Neural cell (in vitro differentiated cells): Measurements from ENCODE around the gene TMEM19. TPM values are rescaled to one million over a fixed set of nuclear protein-coding genes. Genes with fewer than 3 reads are reported as not detected.

Experiments
- H2AFZ ChIP-seq: fragments of 200-600, 300-800 bp; sonication (generic), shearing (Covaris generic); 2 replicates; pipeline ENCODE4 v1.6.0; 2014; ENCODE audit warnings: low read depth, mild to moderate bottlenecking, antibody characterized with exemption, low read length, moderate library complexity
- H3F3A ChIP-seq: fragments of 200-600 bp; shearing (Covaris generic); 2 replicates; pipeline ENCODE4 v1.6.1; 2016; ENCODE audit warnings: mild to moderate bottlenecking, moderate library complexity, mixed read lengths, antibody characterized with exemption, low read length; ENCODE audit not compliant: insufficient read depth, poor library complexity, severe bottlenecking
- H3K27ac ChIP-seq: fragments of 200-600, 300-800 bp; sonication (generic), shearing (Covaris generic); 2 replicates; pipeline ENCODE4 v1.5.1; 2014; ENCODE audit warnings: mild to moderate bottlenecking, low read length, moderate library complexity
- H3K27me3 ChIP-seq: fragments of 300-800, 200-600 bp; sonication (generic), shearing (Covaris generic); 2 replicates; pipeline ENCODE4 v1.6.0; 2014; ENCODE audit warnings: mild to moderate bottlenecking, low read depth, low read length, moderate library complexity; ENCODE audit not compliant: insufficient read depth
- H3K36me3 ChIP-seq: fragments of 300-800, 200-600 bp; sonication (generic), shearing (Covaris generic); 2 replicates; pipeline ENCODE4 v1.5.1; 2014; ENCODE audit warnings: mild to moderate bottlenecking, antibody characterized with exemption, low read length, moderate library complexity; ENCODE audit not compliant: insufficient read depth
- H3K4me2 ChIP-seq: fragments of 300-800, 200-600 bp; sonication (generic), shearing (Covaris generic); 2 replicates; pipeline ENCODE4 v1.6.0; 2014; ENCODE audit warnings: mild to moderate bottlenecking, low read length
- H3K4me3 ChIP-seq: fragments of 300-800, 200-600 bp; sonication (generic), shearing (Covaris generic); 2 replicates; pipeline ENCODE4 v1.5.1; 2014; ENCODE audit warnings: mild to moderate bottlenecking, low read length, moderate library complexity
- H3K79me2 ChIP-seq: fragments of 200-600 bp; shearing (Covaris generic); replicated peaks from 2 replicates; pipeline ENCODE4 v1.6.0; 2014; ENCODE audit warnings: mild to moderate bottlenecking, low read length, moderate library complexity; ENCODE audit not compliant: insufficient read depth
- H3K9ac ChIP-seq: fragments of 300-800, 200-600 bp; sonication (generic), shearing (Covaris generic); 2 replicates; pipeline ENCODE4 v1.6.1; 2016; ENCODE audit warnings: mild to moderate bottlenecking, low read length, mixed read lengths
- H3K9me2 ChIP-seq: fragments of 200-600 bp; shearing (Covaris generic); 2 replicates; pipeline ENCODE4 v1.6.1; 2016; ENCODE audit warnings: mild to moderate bottlenecking, low read length, mixed read lengths; ENCODE audit not compliant: insufficient read depth
- H3K9me3 ChIP-seq: fragments of 200-600, 300-800 bp; sonication (generic), shearing (Covaris generic); 2 replicates; pipeline ENCODE4 v1.6.1; 2016; ENCODE audit warnings: mild to moderate bottlenecking, mixed run types, low read length, moderate library complexity, mixed read lengths
- H4K20me1 ChIP-seq: fragments of 200-600 bp; shearing (Covaris generic); 2 replicates; pipeline ENCODE4 v1.6.1; 2016; ENCODE audit warnings: mild to moderate bottlenecking, mixed run types; ENCODE audit not compliant: insufficient read depth
- EP300 ChIP-seq: fragments of 450-650 bp; conservative IDR thresholded peaks from 2 replicates; pipeline ENCODE4 v1.6.1; 2014; ENCODE audit warnings: antibody characterized with exemption, mild to moderate bottlenecking, moderate library complexity; ENCODE audit not compliant: poor library complexity, severe bottlenecking
- EZH2 ChIP-seq: fragments of 200-600, 300-800 bp; shearing (Covaris generic), sonication (generic); IDR thresholded peaks from 2 replicates; pipeline ENCODE4 v1.6.1; 2014; ENCODE audit warnings: antibody characterized with exemption, low read length, borderline replicate concordance, mild to moderate bottlenecking; ENCODE audit not compliant: insufficient read depth, poor library complexity, severe bottlenecking
- MXI1 ChIP-seq: fragments of 450-650 bp; conservative IDR thresholded peaks from 2 replicates; pipeline ENCODE4 v1.6.1; 2014; ENCODE audit warnings: antibody characterized with exemption, mild to moderate bottlenecking; ENCODE audit not compliant: poor library complexity, severe bottlenecking
- POLR2AphosphoS5 ChIP-seq: IDR thresholded peaks from 2 replicates; pipeline ENCODE4 v1.6.1; 2012
- RAD21 ChIP-seq: fragments of 450-650 bp; conservative IDR thresholded peaks from 2 replicates; pipeline ENCODE4 v1.6.1; 2014; ENCODE audit warnings: antibody characterized with exemption, mild to moderate bottlenecking, moderate library complexity
- SMC3 ChIP-seq: fragments of 450-650 bp; conservative IDR thresholded peaks from 2 replicates; pipeline ENCODE4 v1.6.1; 2014; ENCODE audit warnings: antibody characterized with exemption, mild to moderate bottlenecking, moderate library complexity; ENCODE audit not compliant: poor library complexity
- TAF1 ChIP-seq: IDR thresholded peaks from 2 replicates; pipeline ENCODE4 v1.6.1; 2012; ENCODE audit warnings: low read depth
- polyA plus RNA-seq: library from polyadenylated mRNA; depleted of rRNA; stranded (reverse); fragments of >200 nt; gene quantifications from 2 replicates; pipeline ENCODE4 v1.2.3, GENCODE V29; 2014
- TF ChIP-seq, protein P1 (sequence below): IDR thresholded peaks from 2 replicates; pipeline ENCODE4 v1.6.1; 2012; ENCODE audit warnings: borderline replicate concordance
- TF ChIP-seq, protein P2 (sequence below): fragments of 450-650 bp; IDR thresholded peaks from 2 replicates; pipeline ENCODE4 v1.5.1; 2014; ENCODE audit warnings: antibody characterized with exemption, mild to moderate bottlenecking, moderate library complexity; ENCODE audit not compliant: poor library complexity, severe bottlenecking

TMEM19 gene
- polyA plus RNA-seq, 1 donor from 2014 or later = 24.2 TPM

DNA sequence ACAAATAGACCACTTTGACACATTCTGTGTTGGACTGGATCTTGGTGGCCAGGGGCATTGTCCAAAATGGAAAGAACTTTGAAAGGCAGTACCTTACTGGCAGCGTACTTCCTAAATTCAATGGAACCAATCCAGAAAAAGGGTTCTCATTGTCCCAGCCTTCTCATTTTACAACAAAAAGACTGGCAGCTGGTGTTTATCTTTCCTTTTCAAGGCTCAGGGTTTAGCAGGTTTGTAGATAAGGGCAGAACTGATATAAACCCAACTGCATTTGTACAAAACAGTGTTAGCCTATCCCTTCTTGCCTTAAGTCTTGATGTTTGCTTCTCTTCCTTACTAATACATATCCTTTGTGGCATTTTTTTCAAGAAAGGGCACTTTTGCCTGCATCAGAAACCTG lies 14.1 kb upstream of the TMEM19 start:
- Histone ChIP-seq H3K36me3 (no peaks in the 10 kb centered on the region), H2AFZ (no peak overlapping the region), H3K4me3 (no peak overlapping the region), H3K9ac (no peak overlapping the region), H3K27me3 (no peaks in the 10 kb centered on the region), H3F3A (no peaks in the 10 kb centered on the region), H3K9me2 (no peaks in the 10 kb centered on the region), H3K79me2 (no peaks in the 10 kb centered on the region), H3K4me2 (no peak overlapping the region), H4K20me1 (no peaks in the 10 kb centered on the region), H3K9me3 (no peaks in the 10 kb centered on the region), H3K27ac (no peak overlapping the region)
- TF ChIP-seq RAD21 = no peak
- TF ChIP-seq, protein P1, sequence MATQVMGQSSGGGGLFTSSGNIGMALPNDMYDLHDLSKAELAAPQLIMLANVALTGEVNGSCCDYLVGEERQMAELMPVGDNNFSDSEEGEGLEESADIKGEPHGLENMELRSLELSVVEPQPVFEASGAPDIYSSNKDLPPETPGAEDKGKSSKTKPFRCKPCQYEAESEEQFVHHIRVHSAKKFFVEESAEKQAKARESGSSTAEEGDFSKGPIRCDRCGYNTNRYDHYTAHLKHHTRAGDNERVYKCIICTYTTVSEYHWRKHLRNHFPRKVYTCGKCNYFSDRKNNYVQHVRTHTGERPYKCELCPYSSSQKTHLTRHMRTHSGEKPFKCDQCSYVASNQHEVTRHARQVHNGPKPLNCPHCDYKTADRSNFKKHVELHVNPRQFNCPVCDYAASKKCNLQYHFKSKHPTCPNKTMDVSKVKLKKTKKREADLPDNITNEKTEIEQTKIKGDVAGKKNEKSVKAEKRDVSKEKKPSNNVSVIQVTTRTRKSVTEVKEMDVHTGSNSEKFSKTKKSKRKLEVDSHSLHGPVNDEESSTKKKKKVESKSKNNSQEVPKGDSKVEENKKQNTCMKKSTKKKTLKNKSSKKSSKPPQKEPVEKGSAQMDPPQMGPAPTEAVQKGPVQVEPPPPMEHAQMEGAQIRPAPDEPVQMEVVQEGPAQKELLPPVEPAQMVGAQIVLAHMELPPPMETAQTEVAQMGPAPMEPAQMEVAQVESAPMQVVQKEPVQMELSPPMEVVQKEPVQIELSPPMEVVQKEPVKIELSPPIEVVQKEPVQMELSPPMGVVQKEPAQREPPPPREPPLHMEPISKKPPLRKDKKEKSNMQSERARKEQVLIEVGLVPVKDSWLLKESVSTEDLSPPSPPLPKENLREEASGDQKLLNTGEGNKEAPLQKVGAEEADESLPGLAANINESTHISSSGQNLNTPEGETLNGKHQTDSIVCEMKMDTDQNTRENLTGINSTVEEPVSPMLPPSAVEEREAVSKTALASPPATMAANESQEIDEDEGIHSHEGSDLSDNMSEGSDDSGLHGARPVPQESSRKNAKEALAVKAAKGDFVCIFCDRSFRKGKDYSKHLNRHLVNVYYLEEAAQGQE = no peak
- no peak for TF ChIP-seq MXI1
- no peak for TF ChIP-seq TAF1
- no peak for TF ChIP-seq POLR2AphosphoS5
- TF ChIP-seq SMC3 = no peak
- no peak for TF ChIP-seq EZH2
- TF ChIP-seq, protein P2, sequence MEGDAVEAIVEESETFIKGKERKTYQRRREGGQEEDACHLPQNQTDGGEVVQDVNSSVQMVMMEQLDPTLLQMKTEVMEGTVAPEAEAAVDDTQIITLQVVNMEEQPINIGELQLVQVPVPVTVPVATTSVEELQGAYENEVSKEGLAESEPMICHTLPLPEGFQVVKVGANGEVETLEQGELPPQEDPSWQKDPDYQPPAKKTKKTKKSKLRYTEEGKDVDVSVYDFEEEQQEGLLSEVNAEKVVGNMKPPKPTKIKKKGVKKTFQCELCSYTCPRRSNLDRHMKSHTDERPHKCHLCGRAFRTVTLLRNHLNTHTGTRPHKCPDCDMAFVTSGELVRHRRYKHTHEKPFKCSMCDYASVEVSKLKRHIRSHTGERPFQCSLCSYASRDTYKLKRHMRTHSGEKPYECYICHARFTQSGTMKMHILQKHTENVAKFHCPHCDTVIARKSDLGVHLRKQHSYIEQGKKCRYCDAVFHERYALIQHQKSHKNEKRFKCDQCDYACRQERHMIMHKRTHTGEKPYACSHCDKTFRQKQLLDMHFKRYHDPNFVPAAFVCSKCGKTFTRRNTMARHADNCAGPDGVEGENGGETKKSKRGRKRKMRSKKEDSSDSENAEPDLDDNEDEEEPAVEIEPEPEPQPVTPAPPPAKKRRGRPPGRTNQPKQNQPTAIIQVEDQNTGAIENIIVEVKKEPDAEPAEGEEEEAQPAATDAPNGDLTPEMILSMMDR = no peak
- TF ChIP-seq EP300 = no peak

DNA sequence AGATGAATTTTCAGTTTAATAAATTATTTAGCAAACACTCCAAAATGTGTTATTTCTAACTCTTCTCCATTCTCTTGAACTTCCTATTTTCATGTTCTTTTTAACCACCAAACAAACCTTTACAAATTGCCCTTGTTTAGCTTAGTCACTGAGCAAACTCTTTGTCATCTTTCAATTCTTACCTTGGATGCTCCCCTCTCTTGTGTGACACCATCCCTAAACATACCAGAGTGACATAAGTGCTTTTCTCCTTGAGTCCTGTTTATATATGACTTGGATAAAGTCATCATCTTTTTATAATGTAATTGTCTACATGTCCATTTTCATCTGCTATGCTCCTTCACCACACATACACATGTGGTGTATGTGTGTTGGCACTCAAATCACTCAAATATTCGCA lies 3.4 kb upstream of the TMEM19 start:
- Histone ChIP-seq H3K36me3 (no peaks in the 10 kb centered on the region), H3K9ac (no peak overlapping the region), H3K27ac (no peak overlapping the region), H4K20me1 (no peaks in the 10 kb centered on the region), H2AFZ (no peak overlapping the region), H3K4me3 (no peak overlapping the region), H3K4me2 (no peak overlapping the region), H3K79me2 (peaks cover 2% of the 10 kb centered on the region), H3K27me3 (no peaks in the 10 kb centered on the region), H3K9me3 (no peaks in the 10 kb centered on the region), H3K9me2 (no peaks in the 10 kb centered on the region), H3F3A (no peaks in the 10 kb centered on the region)
- TF ChIP-seq, protein P2 = no peak
- TF ChIP-seq RAD21 (no peak), EP300 (no peak), MXI1 (no peak), SMC3 (no peak)
